Lower leg skin (tissue), 4 donors: ENCODE measurements around the gene MYD88. TPM values are rescaled to one million over a fixed set of nuclear protein-coding genes. Genes with fewer than 3 reads are reported as not detected.
"Not testable (repeated sequence)": the region's sequence is repeated elsewhere in the genome, so short reads cannot be mapped to it uniquely, and the experiment has no call there.

Source experiments
- DNase-seq, 2 donors: peaks; one replicate each; pipeline ENCODE4 v3.0.0-alpha.2; 2019; ENCODE audit warnings: low spot score in 2 of 2
- H3K4me3 ChIP-seq: fragments of 200-600 bp; sonication (generic); 2 replicates; pipeline ENCODE4 v1.5.1; 2017; ENCODE audit warnings: mild to moderate bottlenecking, low read depth; ENCODE audit not compliant: poor library complexity, severe bottlenecking
- POLR2A ChIP-seq, 2 donors: fragments of 450-650 bp; IDR thresholded peaks; one replicate each; pipeline ENCODE4 v1.6.1; 2016 to 2017; ENCODE audit warnings: antibody characterized with exemption in 2 of 2, mild to moderate bottlenecking in 1 of 2, moderate library complexity in 1 of 2
- WGBS, 2 donors: methylation state at CpG; one replicate each; pipeline ENCODE4 v1.1.5; 2018; 5-methylcytosine and 5-hydroxymethylcytosine counted together
- intact Hi-C: fragments of 100-400 bp; cut with DNase I; formaldehyde crosslinking; loops from one replicate; pipeline ENCODE4 v1.15.0; 2023; ENCODE audit warnings: low total_unique reads
- total RNA-seq, 4 donors: library from RNA; depleted of rRNA; stranded (reverse); fragments of >200 nt; gene quantifications; one replicate each; pipeline ENCODE4 v1.1.0, GENCODE V29; 2016
- TF ChIP-seq, protein P1 (sequence below), 3 donors: fragments of 450-650 bp; IDR thresholded peaks; one replicate each; pipeline ENCODE4 v1.5.1; 2016; ENCODE audit warnings: antibody characterized with exemption in 3 of 3, mild to moderate bottlenecking in 3 of 3, moderate library complexity in 2 of 3

The MYD88 gene
- total RNA-seq, 4 donors from 2014 or later = 22.9 to 32.2 (median 23.6) TPM

DNA sequence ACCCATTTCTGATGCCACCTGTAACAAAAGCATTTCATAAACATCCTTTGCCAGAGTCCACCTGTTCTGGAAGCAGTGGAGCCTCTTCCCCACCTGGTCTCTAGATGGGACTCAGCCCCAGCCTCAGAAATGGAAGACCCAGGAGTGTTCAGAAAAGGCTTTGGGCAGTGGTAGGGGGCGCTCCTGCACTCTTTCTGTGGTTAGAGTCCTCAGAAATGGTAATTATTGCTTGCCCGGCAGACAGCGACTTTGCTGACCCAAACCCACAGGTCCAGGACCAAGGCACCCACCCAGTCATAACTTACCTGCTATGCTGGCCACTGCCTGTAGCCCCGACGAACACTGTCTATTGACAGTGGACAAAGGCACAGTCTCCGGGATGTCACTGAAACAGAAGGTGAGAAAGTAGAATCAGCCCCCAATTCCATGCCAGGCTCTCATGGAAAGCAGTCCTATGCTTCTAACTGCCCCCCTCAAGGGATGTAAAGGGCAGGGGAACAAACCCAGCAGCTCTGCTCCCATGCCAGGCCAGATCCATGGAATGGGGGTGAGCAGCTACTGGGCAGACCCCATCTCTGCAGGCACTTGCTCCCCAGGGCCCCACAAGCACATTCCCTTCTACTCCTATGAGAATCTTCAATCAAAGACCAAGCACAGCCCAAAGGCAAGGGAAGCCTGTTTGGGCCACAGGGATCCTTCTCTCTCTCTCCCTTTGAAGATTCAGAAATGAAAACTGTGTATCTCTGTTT lies 6.7 kb upstream of the MYD88 start:
- no peak overlapping the region for H3K4me3 ChIP-seq
- 78 to 80% methylated on average over 6 of the region's 6 CpGs for WGBS, 2 donors
- intact Hi-C loops = no loop called here
- peak in 1 of 2 donors; percentile 65 for DNase-seq
- TF ChIP-seq, protein P1, sequence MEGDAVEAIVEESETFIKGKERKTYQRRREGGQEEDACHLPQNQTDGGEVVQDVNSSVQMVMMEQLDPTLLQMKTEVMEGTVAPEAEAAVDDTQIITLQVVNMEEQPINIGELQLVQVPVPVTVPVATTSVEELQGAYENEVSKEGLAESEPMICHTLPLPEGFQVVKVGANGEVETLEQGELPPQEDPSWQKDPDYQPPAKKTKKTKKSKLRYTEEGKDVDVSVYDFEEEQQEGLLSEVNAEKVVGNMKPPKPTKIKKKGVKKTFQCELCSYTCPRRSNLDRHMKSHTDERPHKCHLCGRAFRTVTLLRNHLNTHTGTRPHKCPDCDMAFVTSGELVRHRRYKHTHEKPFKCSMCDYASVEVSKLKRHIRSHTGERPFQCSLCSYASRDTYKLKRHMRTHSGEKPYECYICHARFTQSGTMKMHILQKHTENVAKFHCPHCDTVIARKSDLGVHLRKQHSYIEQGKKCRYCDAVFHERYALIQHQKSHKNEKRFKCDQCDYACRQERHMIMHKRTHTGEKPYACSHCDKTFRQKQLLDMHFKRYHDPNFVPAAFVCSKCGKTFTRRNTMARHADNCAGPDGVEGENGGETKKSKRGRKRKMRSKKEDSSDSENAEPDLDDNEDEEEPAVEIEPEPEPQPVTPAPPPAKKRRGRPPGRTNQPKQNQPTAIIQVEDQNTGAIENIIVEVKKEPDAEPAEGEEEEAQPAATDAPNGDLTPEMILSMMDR (IDR thresholded peaks at IDR 0.05) = no peak
- no peak for TF ChIP-seq POLR2A (IDR thresholded peaks at IDR 0.05)

DNA sequence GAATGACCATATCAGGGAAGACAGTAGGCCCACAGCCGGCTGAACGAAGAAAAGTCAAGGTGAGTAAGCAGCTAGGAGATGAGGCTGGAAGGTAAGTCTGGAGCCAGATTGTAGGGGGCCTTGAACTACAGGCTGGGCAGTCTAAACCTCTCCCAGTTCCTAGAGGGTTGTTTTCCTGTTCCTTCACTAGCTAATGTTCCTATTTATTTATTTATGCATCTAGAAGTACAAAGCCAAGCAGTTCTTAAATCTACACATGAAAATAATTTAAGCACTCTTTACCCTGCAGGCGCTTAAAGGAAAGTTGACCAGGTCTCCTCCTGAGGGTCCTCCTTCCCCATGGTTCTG lies 5.3 kb upstream of the MYD88 start:
- TF ChIP-seq POLR2A (IDR thresholded peaks at IDR 0.05) = no peak
- TF ChIP-seq, protein P1 (IDR thresholded peaks at IDR 0.05) = no peak
- peak in 1 of 2 donors; percentile 32 for DNase-seq
- WGBS, 2 donors = 95 to 98% methylated on average over 3 of the region's 3 CpGs
- intact Hi-C loops = no loop called here
- no peak overlapping the region for H3K4me3 ChIP-seq

DNA sequence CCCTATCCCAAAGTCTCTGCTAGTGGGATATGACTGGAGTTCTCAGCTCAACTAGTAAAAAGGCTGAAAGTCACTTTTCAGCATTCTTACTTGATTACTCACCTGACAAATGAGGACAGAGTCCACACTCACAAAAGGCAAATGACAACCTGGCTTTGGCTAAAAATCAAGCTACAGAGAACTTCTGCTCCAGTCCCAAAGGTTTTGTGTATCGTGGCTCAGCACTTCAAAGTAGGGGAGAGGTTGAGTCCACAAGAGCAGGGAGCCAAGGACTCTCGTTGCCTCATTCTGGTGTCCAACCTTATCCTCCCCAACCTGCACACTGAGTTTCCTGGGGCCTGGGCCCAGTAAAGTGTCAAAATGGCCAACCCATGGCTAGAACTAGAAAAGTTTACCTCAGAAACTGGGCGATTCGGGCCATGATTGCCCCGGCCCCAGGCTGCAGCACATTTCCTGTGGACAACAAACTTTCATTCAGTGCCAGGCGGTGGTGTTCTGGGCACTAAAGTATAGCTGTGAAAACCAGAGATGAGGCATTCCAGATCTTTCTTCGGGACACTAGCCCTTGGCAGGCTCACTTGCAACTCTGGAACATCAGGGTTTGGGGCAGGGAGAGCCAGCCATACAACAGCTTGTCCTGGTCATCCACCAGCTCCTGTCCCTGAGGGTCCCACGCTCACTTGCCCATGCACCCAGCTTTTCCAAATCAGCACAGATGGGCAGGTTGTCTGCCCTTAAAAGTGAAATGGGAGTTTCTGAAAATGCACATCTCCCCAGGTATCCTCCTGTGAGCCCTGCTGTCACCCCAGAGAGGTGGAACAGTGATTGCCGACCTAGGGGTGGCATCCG lies 4.7 kb upstream of the MYD88 start:
- no peak for TF ChIP-seq POLR2A (IDR thresholded peaks at IDR 0.05)
- TF ChIP-seq, protein P1 (IDR thresholded peaks at IDR 0.05) = peak in 1 of 3 donors; percentile 31
- H3K4me3 ChIP-seq = no peak overlapping the region
- DNase-seq = peak in 1 of 2 donors; percentile 69
- intact Hi-C loops = no loop called here
- 87 to 89% methylated on average over 10 of the region's 10 CpGs for WGBS, 2 donors

DNA sequence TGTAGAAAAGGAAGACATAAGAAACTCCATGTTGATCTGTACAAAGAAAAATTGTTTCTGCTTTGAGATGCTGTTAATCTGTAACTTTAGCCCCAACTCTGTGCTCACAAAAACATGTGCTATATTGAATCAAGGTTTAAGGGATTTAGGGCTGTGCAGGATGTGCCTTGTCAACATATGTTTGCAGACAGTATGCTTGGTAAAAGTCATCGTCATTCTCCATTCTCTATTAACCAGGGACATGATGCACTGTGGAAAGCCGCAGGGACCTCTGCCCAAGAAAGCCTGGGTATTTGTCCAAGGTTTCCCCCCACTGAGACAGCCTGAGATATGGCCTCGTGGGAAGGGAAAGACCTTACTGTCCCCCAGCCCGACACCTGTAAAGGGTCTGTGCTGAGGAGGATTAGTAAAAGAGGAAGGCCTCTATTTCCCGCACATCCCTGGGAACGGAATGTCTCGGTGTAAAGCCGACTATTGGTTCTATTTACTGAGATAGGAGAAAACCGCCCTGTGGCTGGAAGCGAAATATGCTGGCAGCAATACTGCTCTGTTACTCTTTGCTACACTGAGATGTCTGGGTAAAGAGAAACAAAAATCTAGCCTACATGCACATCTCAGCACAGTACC lies 3.8 kb upstream of the MYD88 start:
- DNase-seq, intact Hi-C loops, H3K4me3 ChIP-seq: not testable (repeated sequence)
- 81% methylated on average over 10 of the region's 10 CpGs for WGBS, 2 donors

GRCh38 chr3:38135621-38136277 lies 2.7 kb upstream of the MYD88 start:
- DNase-seq = peak in 1 of 2 donors; percentile 42
- intact Hi-C loops, H3K4me3 ChIP-seq: not testable (repeated sequence)
- 58 to 67% methylated on average over 10 of the region's 10 CpGs for WGBS, 2 donors

- WGBS, 2 donors = 0 to 2% methylated on average over 13 to 17 of the region's 20 CpGs
- peak overlapping the region; percentile 81 for H3K4me3 ChIP-seq
- TF ChIP-seq POLR2A (IDR thresholded peaks at IDR 0.05) = no peak
- TF ChIP-seq, protein P1 (IDR thresholded peaks at IDR 0.05) = no peak
- intact Hi-C loops = no loop called here
- DNase-seq = peak in 1 of 2 donors; percentile 41
Measured at GRCh38 chr3:38136393-38136776, 2.1 kb upstream of the MYD88 start.
